NCI-H82 treated with DMSO at 0.1 percent for 48 hours (cell line): ENCODE measurements around the gene NAGK.
"Not testable (repeated sequence)": the region's sequence is repeated elsewhere in the genome, so short reads cannot be mapped to it uniquely, and the experiment has no call there.

Experiments
- DNase-seq: peaks from one replicate; lab custom pipeline; 2025; ENCODE audit not compliant: unreplicated experiment; lab: John Stamatoyannopoulos, UW

NAGK gene

GRCh38 chr2:71103809-71104208 is 35.4 kb downstream of the NAGK start:
- DNase-seq, result no peak

- DNase-seq, result not testable (repeated sequence)
These were observed 38.0 kb downstream of the NAGK start for GRCh38 chr2:71106463-71106862.

- no peak for DNase-seq
These were observed 39.6 kb downstream of the NAGK start for GRCh38 chr2:71108091-71108490.

GRCh38 chr2:71113843-71114242 is 45.4 kb downstream of the NAGK start:
- DNase-seq, result no peak

GRCh38 chr2:71117063-71117462 is 48.6 kb downstream of the NAGK start:
- no peak for DNase-seq

GRCh38 chr2:71120195-71120594 is 51.7 kb downstream of the NAGK start:
- DNase-seq, result no peak

- DNase-seq, result no peak
These were observed 53.0 kb downstream of the NAGK start for GRCh38 chr2:71121479-71121878.

- DNase-seq, result no peak
These were observed 54.2 kb downstream of the NAGK start for GRCh38 chr2:71122387-71123298.

GRCh38 chr2:71125506-71126294 is 57.3 kb downstream of the NAGK start:
- DNase-seq, result no peak

GRCh38 chr2:71126957-71127356 is 58.5 kb downstream of the NAGK start:
- DNase-seq, result no peak
